DOHH2 (cell line): Measurements from ENCODE around the gene FILIP1L.

Experiments
- CTCF ChIP-seq: fragments of 200-600 bp; sonication (generic); IDR thresholded peaks from one replicate; pipeline ENCODE4 v1.5.1; 2014; ENCODE audit warnings: antibody characterized with exemption, mild to moderate bottlenecking, low read depth, low read length; ENCODE audit not compliant: poor library complexity, severe bottlenecking
- EZH2phosphoT487 ChIP-seq: fragments of 200-600 bp; sonication (generic); IDR thresholded peaks from 2 replicates; pipeline ENCODE4 v1.6.1; 2017; ENCODE audit warnings: borderline replicate concordance, mild to moderate bottlenecking, antibody characterized with exemption, low read length, moderate library complexity, mixed read lengths

GRCh38 chr3:99984139-99984538, 130.2 kb downstream of the FILIP1L start:
- TF ChIP-seq CTCF (no peak), EZH2phosphoT487 (no peak)
